T-helper 1 cell treated with Interleukin-12 subunit alpha and Interleukin-12 subunit beta and Interleukin-4 antibody, amounts not matched to agents 30 ng/mL and 1 ng/mL, for 36 hours (primary cell): ENCODE measurements around the gene KCNIP1. TPM values are rescaled to one million over a fixed set of nuclear protein-coding genes. Genes with fewer than 3 reads are reported as not detected.

Source experiments
- intact Hi-C: fragments of 100-400 bp; cut with micrococcal nuclease; formaldehyde crosslinking; loops from one replicate; pipeline ENCODE4 v1.15.1; 2024
- total RNA-seq: library from RNA; stranded (reverse); gene quantifications from 2 replicates; pipeline ENCODE4 v1.2.3, GENCODE V29; 2022

KCNIP1 gene
- total RNA-seq, 1 donor from 2014 or later, result not detected

- intact Hi-C loops, result no loop called here
These were observed 4.2 kb downstream of the KCNIP1 start for GRCh38 chr5:170508036-170508435.

GRCh38 chr5:170508660-170509347 lies 5.0 kb downstream of the KCNIP1 start:
- intact Hi-C loops, result no loop called here

- intact Hi-C loops, result no loop called here
These were observed 5.5 kb downstream of the KCNIP1 start for GRCh38 chr5:170509348-170509660.

GRCh38 chr5:170510126-170510525 lies 6.3 kb downstream of the KCNIP1 start:
- intact Hi-C loops, result no loop called here

GRCh38 chr5:170510559-170510958 lies 6.7 kb downstream of the KCNIP1 start:
- intact Hi-C loops, result no loop called here

- intact Hi-C loops, result no loop called here
These were observed 7.9 kb downstream of the KCNIP1 start for GRCh38 chr5:170511551-170512258.

GRCh38 chr5:170513856-170514525 lies 10.2 kb downstream of the KCNIP1 start:
- intact Hi-C loops, result no loop called here

GRCh38 chr5:170517411-170517810 lies 13.6 kb downstream of the KCNIP1 start:
- intact Hi-C loops, result no loop called here

- intact Hi-C loops, result no loop called here
These were observed 14.5 kb downstream of the KCNIP1 start for GRCh38 chr5:170518277-170518676.

GRCh38 chr5:170519549-170519948 lies 15.7 kb downstream of the KCNIP1 start:
- intact Hi-C loops, result no loop called here

- intact Hi-C loops, result no loop called here
These were observed 16.6 kb downstream of the KCNIP1 start for GRCh38 chr5:170520372-170520771.

- intact Hi-C loops, result no loop called here
These were observed 18.7 kb downstream of the KCNIP1 start for GRCh38 chr5:170522211-170523141.

GRCh38 chr5:170523142-170523551 lies 19.3 kb downstream of the KCNIP1 start:
- intact Hi-C loops, result no loop called here

- intact Hi-C loops, result no loop called here
These were observed 20.0 kb downstream of the KCNIP1 start for GRCh38 chr5:170523830-170524229.

- intact Hi-C loops, result no loop called here
These were observed 20.8 kb downstream of the KCNIP1 start for GRCh38 chr5:170524576-170524975.

- intact Hi-C loops, result no loop called here
These were observed 21.8 kb downstream of the KCNIP1 start for GRCh38 chr5:170525470-170526211.

- intact Hi-C loops, result no loop called here
These were observed 24.2 kb downstream of the KCNIP1 start for GRCh38 chr5:170527991-170528390.

- intact Hi-C loops, result no loop called here
These were observed 25.2 kb downstream of the KCNIP1 start for GRCh38 chr5:170528976-170529375.

GRCh38 chr5:170532935-170533334 lies 29.1 kb downstream of the KCNIP1 start:
- intact Hi-C loops, result no loop called here

GRCh38 chr5:170533383-170533782 lies 29.6 kb downstream of the KCNIP1 start:
- intact Hi-C loops, result no loop called here

GRCh38 chr5:170534177-170534576 lies 30.4 kb downstream of the KCNIP1 start:
- intact Hi-C loops, result no loop called here
